Activated CD4-positive, alpha-beta T cell treated with anti-CD3 and anti-CD28 coated beads for 36 hours (primary cell): Measurements from ENCODE around the gene IFI16. TPM values are rescaled to one million over a fixed set of nuclear protein-coding genes. Genes with fewer than 3 reads are reported as not detected.

ENCODE experiments used
- ATAC-seq: fragments of 200-7000 bp; cut with Tn5 transposase; one replicate; pipeline ENCODE4 v1.10.0; 2021; ENCODE audit warnings: mild to moderate bottlenecking, moderate library complexity
- CTCF ChIA-PET: fragments of 350-600 bp; sonication (Branson Sonifier 250); formaldehyde crosslinking; loops from one replicate; lab custom pipeline; 2021; ENCODE audit warnings: antibody characterized with exemption; lab: Charles Lee
- POLR2A ChIA-PET: fragments of 350-600 bp; sonication (Branson Sonifier 250); formaldehyde crosslinking; loops from one replicate; lab custom pipeline; 2021; ENCODE audit warnings: antibody characterized with exemption, inconsistent platforms; lab: Charles Lee
- DNase-seq: peaks from one replicate; pipeline ENCODE4 v3.0.0-alpha.2; 2020
- H3K27ac Mint-ChIP-seq: one replicate; pipeline ENCODE4 v1.8.0; 2021; ENCODE audit warnings: mixed read lengths
- H3K27me3 Mint-ChIP-seq: one replicate; pipeline ENCODE4 v1.8.0; 2021; ENCODE audit warnings: mixed read lengths
- H3K36me3 Mint-ChIP-seq: one replicate; pipeline ENCODE4 v1.8.0; 2021; ENCODE audit warnings: low read depth, mixed read lengths
- H3K4me1 Mint-ChIP-seq: one replicate; pipeline ENCODE4 v1.8.0; 2021; ENCODE audit warnings: mixed read lengths
- H3K4me3 Mint-ChIP-seq: one replicate; pipeline ENCODE4 v1.8.0; 2021; ENCODE audit warnings: mild to moderate bottlenecking, moderate library complexity, mixed read lengths
- H3K9me3 Mint-ChIP-seq: one replicate; pipeline ENCODE4 v1.8.0; 2021; ENCODE audit warnings: low read depth, mixed read lengths
- intact Hi-C, 2 experiments: fragments of 100-400 bp; cut with DNase I in 1 of 2; cut with micrococcal nuclease in 1 of 2; formaldehyde crosslinking; loops; one replicate each; pipeline versions ENCODE4 v1.14.2 to v1.15.1; 2022 to 2024; cut with DNase I, micrococcal nuclease
- total RNA-seq, 2 experiments: library from RNA; stranded (reverse); gene quantifications; one replicate each; pipeline ENCODE4 v1.2.3, GENCODE V29; 2021

Gene IFI16
- total RNA-seq, 2 experiments from 2014 or later: 263 to 308 TPM

GRCh38 chr1:158989424-158989823 is 20.3 kb upstream of the IFI16 start:
- no peak for DNase-seq
- Mint-ChIP-seq H3K27ac (no peak overlapping the region), H3K4me3 (no peak overlapping the region), H3K4me1 (no peaks in the 10 kb centered on the region), H3K9me3 (peaks cover 22% of the 10 kb centered on the region), H3K36me3 (peaks cover 33% of the 10 kb centered on the region), H3K27me3 (peaks cover 2% of the 10 kb centered on the region)
- POLR2A ChIA-PET: no interaction called here
- CTCF ChIA-PET: interaction anchor here (1.0 to 1.7 kb wide), 3 partner anchors 9 to 30 kb away, joined by 3 to 7 read pairs (median 5); no protein-coding TSS in a partner anchor
- no peak for ATAC-seq
- intact Hi-C loops: no loop called here

DNA sequence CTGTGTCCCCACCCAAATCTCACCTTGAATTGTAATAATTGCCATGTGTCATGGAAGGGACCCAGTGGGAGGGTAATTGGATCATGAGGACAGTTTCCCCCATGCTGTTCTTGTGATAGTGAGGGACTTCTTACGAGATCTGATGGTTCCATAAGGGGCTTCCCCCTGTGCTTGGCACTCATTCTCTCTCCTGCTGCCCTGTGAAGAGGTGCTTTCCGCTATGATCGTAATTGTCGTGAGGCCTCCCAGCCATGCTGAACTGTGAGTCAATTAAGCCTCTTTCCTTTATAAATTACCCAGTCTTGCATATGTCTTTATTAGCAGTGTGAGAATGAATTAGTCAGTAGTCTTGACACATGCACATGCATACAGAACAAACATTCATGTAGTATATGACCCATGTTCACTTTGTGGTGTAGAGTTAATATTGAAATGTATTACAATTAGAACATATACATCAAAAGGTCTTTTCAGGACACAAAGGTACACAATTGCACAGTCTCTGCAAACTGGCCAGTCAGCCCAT is 16.9 kb upstream of the IFI16 start:
- peaks cover 2% of the 10 kb centered on the region for H3K27me3 Mint-ChIP-seq
- intact Hi-C loops: loop anchor here in 1 of 2 experiments (10.0 kb wide), 1 partner anchor 338 kb away; no protein-coding TSS in a partner anchor
- H3K4me3 Mint-ChIP-seq: no peak overlapping the region
- ChIA-PET POLR2A (interaction anchor here (0.7 kb wide), 1 partner anchor 10 kb away, joined by 3 read pairs; no protein-coding TSS in a partner anchor), CTCF (no interaction called here)
- H3K36me3 Mint-ChIP-seq: peaks cover 31% of the 10 kb centered on the region
- H3K9me3 Mint-ChIP-seq: peaks cover 17% of the 10 kb centered on the region
- DNase-seq (no peak), ATAC-seq (peak; percentile 51)
- peaks cover 15% of the 10 kb centered on the region for H3K4me1 Mint-ChIP-seq
- no peak overlapping the region for H3K27ac Mint-ChIP-seq

DNA sequence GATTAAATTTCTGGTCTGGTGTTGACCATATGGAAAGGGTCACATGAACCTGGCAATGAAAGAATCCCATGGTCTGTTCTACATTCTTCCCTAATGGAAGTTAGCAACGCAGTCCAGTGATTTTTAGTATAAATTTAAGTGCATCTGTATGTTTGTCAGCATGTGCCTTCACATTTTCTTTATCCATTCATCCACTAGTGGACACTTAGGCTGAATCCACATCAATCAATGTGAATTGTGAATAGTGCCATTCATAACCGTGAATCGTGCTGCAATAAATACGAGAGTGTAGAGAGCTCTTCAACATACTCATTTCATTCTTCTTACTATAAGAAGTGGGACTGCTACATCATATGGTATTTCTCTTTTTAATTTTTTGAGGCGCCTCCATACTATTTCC is 12.7 kb upstream of the IFI16 start:
- Mint-ChIP-seq H3K4me3 (no peak overlapping the region), H3K9me3 (peaks cover 13% of the 10 kb centered on the region), H3K27ac (no peak overlapping the region), H3K36me3 (peaks cover 32% of the 10 kb centered on the region), H3K4me1 (peaks cover 27% of the 10 kb centered on the region), H3K27me3 (no peaks in the 10 kb centered on the region)
- intact Hi-C loops: loop anchor here (5.0 to 10.0 kb wide), 4 partner anchors 205 to 750 kb away; no protein-coding TSS in a partner anchor
- ChIA-PET POLR2A (no interaction called here), CTCF (interaction anchor here (1.6 to 2.2 kb wide), 5 partner anchors 12 to 793 kb away, joined by 4 to 10 read pairs (median 7); partner anchors contain the start of gene IFI16)
- no peak for DNase-seq
- ATAC-seq: no peak

GRCh38 chr1:158998037-158998780 is 11.5 kb upstream of the IFI16 start:
- Mint-ChIP-seq H3K27me3 (no peaks in the 10 kb centered on the region), H3K4me1 (peaks cover 27% of the 10 kb centered on the region), H3K9me3 (peaks cover 6% of the 10 kb centered on the region), H3K27ac (peak overlapping the region; percentile 69), H3K36me3 (peaks cover 19% of the 10 kb centered on the region), H3K4me3 (peak overlapping the region; percentile 20)
- intact Hi-C loops: loop anchor here (1.0 to 10.0 kb wide), 9 partner anchors 74 to 795 kb away; no protein-coding TSS in a partner anchor
- CTCF ChIA-PET: interaction anchor here (0.6 to 2.2 kb wide), 29 partner anchors 9 to 852 kb away, joined by 3 to 14 read pairs (median 3); partner anchors contain the start of genes IFI16 and MNDA
- ATAC-seq: peak; percentile 43
- POLR2A ChIA-PET: interaction anchor here (0.6 to 1.4 kb wide), 4 partner anchors 12 to 78 kb away, joined by 4 to 7 read pairs (median 5); partner anchors contain the start of genes AIM2 and IFI16
- no peak for DNase-seq

- POLR2A ChIA-PET: interaction anchor here (0.6 to 1.4 kb wide), 2 partner anchors 11 to 78 kb away, joined by 4 to 6 read pairs; partner anchors contain the start of genes AIM2 and IFI16
- DNase-seq: peak; percentile 50
- Mint-ChIP-seq H3K9me3 (peaks cover 2% of the 10 kb centered on the region), H3K27ac (no peak overlapping the region), H3K36me3 (peaks cover 19% of the 10 kb centered on the region), H3K4me1 (peaks cover 27% of the 10 kb centered on the region), H3K4me3 (no peak overlapping the region), H3K27me3 (no peaks in the 10 kb centered on the region)
- intact Hi-C loops: loop anchor here (1.0 to 10.0 kb wide), 9 partner anchors 74 to 796 kb away; no protein-coding TSS in a partner anchor
- CTCF ChIA-PET: interaction anchor here (0.6 to 2.2 kb wide), 23 partner anchors 10 to 795 kb away, joined by 3 to 14 read pairs (median 3); partner anchors contain the start of genes IFI16 and MNDA
- peak; percentile 56 for ATAC-seq
These were observed 10.9 kb upstream of the IFI16 start for GRCh38 chr1:158998781-158999161.

DNA sequence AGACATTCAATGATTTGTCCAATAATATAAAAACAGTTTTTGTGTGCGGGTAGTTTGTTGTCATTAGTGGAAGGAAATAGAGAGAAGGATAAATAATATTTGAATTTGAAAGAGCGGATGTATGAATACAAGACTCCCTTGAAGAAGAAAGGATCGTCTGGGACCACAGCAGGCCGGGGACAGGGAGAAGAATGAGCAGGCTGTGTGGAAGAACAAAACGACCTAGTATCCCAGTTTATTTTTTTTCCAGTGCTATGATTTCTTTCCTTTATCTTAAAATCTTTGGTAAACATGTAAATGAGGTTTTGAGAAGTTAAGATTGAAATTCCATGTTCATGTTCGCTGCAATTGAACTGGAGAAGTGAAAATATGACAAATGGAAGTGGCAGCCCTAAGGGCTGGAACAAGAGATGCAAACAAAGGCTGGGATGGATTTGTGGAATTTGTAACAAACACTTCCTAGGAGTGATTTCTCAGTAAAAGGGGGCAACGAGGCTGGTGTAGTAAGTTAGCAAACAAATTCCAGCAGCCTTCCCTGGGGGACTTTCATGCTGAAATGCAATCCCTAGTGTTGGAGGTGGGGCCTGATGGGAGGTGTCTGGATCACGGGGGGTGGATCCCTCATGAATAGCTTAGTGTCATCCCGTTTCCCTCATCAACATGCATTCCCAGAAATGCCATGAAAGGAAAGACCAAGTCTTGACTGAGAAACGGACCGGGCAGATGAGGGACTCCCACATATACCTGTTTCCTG is 10.2 kb upstream of the IFI16 start:
- intact Hi-C loops: loop anchor here (2.0 to 10.0 kb wide), 5 partner anchors 207 to 797 kb away; no protein-coding TSS in a partner anchor

DNA sequence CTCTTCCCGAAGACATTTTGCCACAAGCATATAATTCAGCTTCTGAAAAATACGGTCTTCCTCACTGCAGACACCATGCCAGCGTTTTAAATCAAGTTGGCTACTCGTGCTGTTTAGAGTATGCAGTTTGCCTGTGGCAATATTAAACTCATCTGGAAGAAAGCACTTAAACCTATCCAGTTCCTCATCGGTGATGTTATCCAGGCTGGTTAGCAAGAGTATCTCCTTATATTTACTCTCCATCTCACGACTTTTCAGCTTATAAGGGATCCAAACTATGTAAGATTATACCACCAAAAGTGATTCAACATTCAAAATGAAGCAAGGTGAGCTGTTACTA is 9.7 kb upstream of the IFI16 start:
- H3K4me3 Mint-ChIP-seq: no peak overlapping the region
- H3K27me3 Mint-ChIP-seq: no peaks in the 10 kb centered on the region
- no peaks in the 10 kb centered on the region for H3K9me3 Mint-ChIP-seq
- ATAC-seq (no peak), DNase-seq (no peak)
- ChIA-PET CTCF (interaction anchor here (0.6 to 0.9 kb wide), 3 partner anchors 37 to 349 kb away, joined by 3 read pairs; no protein-coding TSS in a partner anchor), POLR2A (no interaction called here)
- peaks cover 11% of the 10 kb centered on the region for H3K36me3 Mint-ChIP-seq
- H3K27ac Mint-ChIP-seq: no peak overlapping the region
- intact Hi-C loops: no loop called here
- peaks cover 31% of the 10 kb centered on the region for H3K4me1 Mint-ChIP-seq

More for the DNA sequence above, 10.2 kb upstream of the IFI16 start:
- H3K4me3 Mint-ChIP-seq: no peak overlapping the region
- H3K36me3 Mint-ChIP-seq: peaks cover 15% of the 10 kb centered on the region
- ATAC-seq (no peak), DNase-seq (no peak)
- POLR2A ChIA-PET: no interaction called here
- H3K27ac Mint-ChIP-seq: no peak overlapping the region
- CTCF ChIA-PET: interaction anchor here (0.6 to 0.9 kb wide), 2 partner anchors 37 to 207 kb away, joined by 3 read pairs; no protein-coding TSS in a partner anchor
- no peaks in the 10 kb centered on the region for H3K27me3 Mint-ChIP-seq
- H3K4me1 Mint-ChIP-seq: peaks cover 27% of the 10 kb centered on the region
- no peaks in the 10 kb centered on the region for H3K9me3 Mint-ChIP-seq

GRCh38 chr1:159000625-159001024 is 9.1 kb upstream of the IFI16 start:
- intact Hi-C loops: no loop called here
- ATAC-seq (peak; percentile 40), DNase-seq (no peak)
- Mint-ChIP-seq H3K27ac (peak overlapping the region; percentile 15), H3K9me3 (no peaks in the 10 kb centered on the region), H3K4me1 (peaks cover 36% of the 10 kb centered on the region), H3K4me3 (no peak overlapping the region), H3K36me3 (peaks cover 15% of the 10 kb centered on the region), H3K27me3 (no peaks in the 10 kb centered on the region)
- ChIA-PET POLR2A (interaction anchor here (0.8 kb wide), 1 partner anchor 117 kb away, joined by 4 read pairs; no protein-coding TSS in a partner anchor), CTCF (interaction anchor here (0.8 to 0.9 kb wide), 2 partner anchors 208 to 349 kb away, joined by 3 read pairs; no protein-coding TSS in a partner anchor)

DNA sequence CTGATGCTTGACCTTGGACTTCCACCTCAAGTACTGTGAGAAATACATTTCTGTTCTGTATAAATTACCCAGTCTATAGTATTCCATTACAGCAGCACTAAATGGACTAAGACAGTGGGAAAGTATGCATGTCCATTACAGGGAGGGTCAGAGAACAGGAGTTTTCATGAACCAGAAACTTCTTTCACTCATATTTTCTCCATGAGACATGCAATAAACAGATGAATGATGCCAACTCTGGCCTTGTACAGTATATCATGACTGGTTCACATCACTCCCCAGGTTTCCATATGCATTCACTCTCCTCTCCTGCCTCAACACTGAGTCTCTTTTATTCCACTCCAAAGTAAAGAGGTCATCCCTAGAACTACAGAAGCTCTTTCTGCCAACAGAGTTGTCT is 4.5 kb upstream of the IFI16 start:
- H3K4me1 Mint-ChIP-seq: peaks cover 45% of the 10 kb centered on the region
- no peaks in the 10 kb centered on the region for H3K27me3 Mint-ChIP-seq
- ATAC-seq: no peak
- H3K36me3 Mint-ChIP-seq: peaks cover 35% of the 10 kb centered on the region
- no peaks in the 10 kb centered on the region for H3K9me3 Mint-ChIP-seq
- no peak overlapping the region for H3K4me3 Mint-ChIP-seq
- ChIA-PET CTCF (no interaction called here), POLR2A (interaction anchor here (0.6 kb wide), 1 partner anchor 51 kb away, joined by 5 read pairs; no protein-coding TSS in a partner anchor)
- no peak for DNase-seq
- peak overlapping the region; percentile 49 for H3K27ac Mint-ChIP-seq
- intact Hi-C loops: loop anchor here in 1 of 2 experiments (5.0 kb wide), 2 partner anchors 188 to 853 kb away; no protein-coding TSS in a partner anchor

DNA sequence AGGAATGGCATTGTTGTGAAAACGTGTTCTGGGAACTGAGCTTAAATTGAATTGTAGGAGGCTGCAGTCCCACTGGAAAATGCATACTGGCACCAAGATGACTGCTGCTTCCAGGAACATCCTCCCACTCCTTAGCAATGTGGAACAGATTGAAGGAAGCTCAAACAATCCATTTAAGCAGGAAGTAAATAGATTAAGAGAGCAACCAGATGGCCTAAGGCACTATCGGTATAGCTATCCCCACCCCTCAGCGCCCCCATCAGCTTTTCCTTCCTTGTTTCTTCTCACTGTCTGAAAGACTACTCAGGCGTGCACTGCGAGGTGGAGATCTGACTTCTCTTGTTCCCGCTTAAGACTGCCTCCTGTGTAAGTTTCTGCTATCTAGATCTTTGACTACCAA is 4.0 kb upstream of the IFI16 start:
- POLR2A ChIA-PET: interaction anchor here (0.6 kb wide), 1 partner anchor 51 kb away, joined by 5 read pairs; no protein-coding TSS in a partner anchor
- DNase-seq: no peak
- Mint-ChIP-seq H3K4me1 (peaks cover 43% of the 10 kb centered on the region), H3K4me3 (no peak overlapping the region), H3K27me3 (no peaks in the 10 kb centered on the region), H3K27ac (peak overlapping the region; percentile 49), H3K9me3 (no peaks in the 10 kb centered on the region), H3K36me3 (peaks cover 39% of the 10 kb centered on the region)
- no peak for ATAC-seq
- CTCF ChIA-PET: no interaction called here
- intact Hi-C loops: loop anchor here in 1 of 2 experiments (5.0 kb wide), 2 partner anchors 188 to 853 kb away; no protein-coding TSS in a partner anchor
